CD4-positive, alpha-beta T cell treated with Interleukin-4 for 4 hours (primary cell): ENCODE results near the gene SP100.

Source experiments
- DNase-seq: peaks from one replicate; pipeline ENCODE4 v3.0.0-alpha.2; 2020

The SP100 gene

DNA sequence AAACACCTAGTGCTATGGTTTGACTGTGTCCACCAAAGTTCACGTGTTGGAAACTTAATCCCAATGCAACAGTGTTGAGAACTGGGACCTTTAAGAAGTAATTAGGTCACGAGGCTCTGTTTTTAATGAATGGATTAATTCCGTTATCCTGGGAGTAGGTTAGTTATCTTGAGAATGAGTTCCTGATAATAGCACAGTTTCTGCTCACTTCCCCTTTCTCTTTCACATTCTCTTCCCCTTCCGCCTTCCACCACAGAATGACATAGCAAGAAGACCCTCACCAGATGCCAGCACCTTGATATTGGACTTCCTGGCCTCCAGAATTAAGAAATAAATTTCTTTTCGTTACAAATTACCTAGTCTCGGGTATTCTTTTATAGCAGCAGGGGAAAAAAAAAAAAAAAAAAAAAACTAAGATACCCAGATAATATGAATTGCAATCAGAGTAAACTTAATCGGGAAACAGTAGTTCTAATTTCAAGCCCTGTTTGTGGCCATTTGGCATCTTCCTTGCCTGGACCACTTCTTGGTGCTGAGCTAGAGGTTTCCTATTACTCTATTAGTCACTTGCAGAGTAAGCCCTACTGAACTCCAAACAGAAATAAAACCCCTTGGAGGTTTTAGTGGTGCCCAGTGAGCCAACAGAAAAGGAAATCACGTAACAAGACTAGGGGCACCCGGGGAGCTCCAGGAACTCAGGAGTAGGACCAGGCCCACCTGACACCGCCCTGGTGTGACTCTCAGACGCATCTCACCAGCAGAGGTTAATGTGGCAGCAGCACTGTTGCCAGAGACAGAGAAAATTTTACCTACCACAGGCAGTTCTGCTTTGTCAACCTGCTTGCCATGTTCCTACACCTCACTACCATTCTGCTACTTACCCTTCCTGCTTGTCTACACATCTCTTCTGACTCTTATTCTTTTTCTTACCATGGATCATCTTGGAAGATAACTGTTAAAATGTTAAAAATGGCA, 149.1 kb downstream of the SP100 start:
- DNase-seq: no peak

- DNase-seq: no peak
Measured at GRCh38 chr2:230569298-230569697, 153.3 kb downstream of the SP100 start.

DNA sequence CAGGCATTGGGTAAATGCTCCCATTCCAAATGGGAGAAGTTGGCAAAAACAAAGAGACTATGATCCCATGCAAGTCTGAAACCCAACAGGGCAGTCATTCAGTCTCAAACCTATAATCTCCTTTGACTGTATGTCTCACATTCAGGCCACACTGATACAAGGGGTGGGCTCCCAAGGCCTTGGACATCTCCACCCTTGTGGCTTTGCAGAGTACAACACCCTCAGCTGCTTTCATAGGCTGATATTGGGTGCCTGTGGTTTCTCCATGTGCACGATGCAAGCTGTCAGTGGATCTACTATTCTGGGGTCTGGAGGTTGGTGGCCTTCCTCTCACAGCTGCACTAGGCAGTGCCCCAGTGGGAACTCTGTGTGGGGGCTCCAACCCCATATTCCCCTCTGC, 155.0 kb downstream of the SP100 start:
- DNase-seq: no peak

- DNase-seq: peak; percentile 65
Measured at GRCh38 chr2:230575642-230576324, 159.8 kb downstream of the SP100 start.

GRCh38 chr2:230577114-230577513, 161.1 kb downstream of the SP100 start:
- DNase-seq: no peak

DNA sequence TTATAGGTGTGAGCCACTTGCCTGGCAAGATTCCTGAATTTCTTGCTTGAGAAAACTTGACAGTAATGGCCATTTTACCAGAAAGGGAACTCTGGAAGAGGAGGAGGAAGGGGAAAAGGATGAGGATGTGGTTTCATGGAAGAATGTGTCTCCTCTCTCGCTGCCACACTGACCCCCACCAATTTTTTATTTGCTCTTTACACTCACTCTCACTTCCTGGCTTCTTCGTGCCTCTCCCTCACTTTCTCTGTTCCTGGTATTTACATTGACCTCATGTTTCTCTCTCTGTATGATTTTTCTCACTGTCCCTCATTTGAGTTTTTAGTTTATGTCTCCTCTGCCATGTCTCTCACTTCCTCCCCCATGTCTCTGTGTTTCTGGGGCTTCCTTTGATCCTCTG, 162.1 kb downstream of the SP100 start:
- no peak for DNase-seq

DNA sequence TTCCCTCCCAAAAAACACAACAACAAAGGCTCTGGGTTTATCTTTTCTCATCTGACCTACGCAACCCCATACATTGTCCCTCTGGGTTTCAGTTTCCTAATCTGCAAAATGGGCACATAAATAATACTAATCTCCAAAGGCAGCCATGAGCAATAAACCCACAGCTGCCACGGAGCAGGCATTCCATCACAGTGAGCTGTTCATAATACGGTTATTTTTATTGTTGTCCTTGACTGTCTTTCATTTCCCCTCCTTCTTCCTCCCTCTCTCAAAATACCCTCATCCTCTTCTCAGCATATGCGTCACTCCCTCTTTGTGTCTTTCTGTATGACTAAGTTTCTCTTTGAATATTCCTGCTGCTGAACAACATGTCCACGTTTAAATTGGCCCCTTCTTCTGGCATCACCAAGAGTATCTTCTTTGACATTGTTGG, 166.9 kb downstream of the SP100 start:
- peak; percentile 13 for DNase-seq

DNA sequence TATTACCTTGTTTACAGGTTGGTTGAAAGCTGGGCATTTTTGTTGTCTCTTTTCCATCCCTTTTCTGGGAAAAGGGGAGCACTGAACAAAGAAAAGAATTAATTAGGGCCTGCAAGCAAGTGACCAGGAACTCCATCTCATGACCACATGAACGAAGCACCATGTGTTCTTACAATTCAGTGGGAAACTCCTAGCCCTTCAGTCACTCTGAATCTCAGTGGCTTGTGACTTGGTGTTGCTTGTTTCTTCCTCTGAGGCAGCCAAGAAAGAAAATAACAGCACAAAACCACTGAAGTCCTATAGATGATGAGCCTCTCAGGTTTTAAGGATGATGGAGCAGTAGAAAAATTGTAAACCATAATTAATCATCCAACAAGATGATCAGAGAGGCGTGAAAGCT, 167.6 kb downstream of the SP100 start:
- DNase-seq: no peak

GRCh38 chr2:230586328-230586982, 170.5 kb downstream of the SP100 start:
- DNase-seq: no peak

DNA sequence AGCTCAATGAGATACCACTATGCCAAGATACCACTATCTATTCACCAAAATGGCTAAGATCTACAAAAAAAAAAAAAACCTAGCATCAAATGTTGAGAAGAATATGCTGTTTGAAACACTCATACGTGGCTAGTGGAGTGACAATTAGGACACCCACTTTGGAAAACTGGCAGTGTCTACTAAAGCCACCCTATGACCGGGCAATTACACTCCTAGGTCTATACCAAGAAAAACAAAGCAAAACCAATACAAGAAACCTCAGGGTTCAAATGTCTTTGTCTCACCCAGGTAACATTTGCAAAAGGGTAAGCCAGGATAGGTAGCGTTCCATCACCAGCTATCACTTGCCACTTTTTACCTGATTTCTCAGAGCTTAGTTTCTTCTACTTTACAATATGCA, 173.0 kb downstream of the SP100 start:
- DNase-seq: no peak

DNA sequence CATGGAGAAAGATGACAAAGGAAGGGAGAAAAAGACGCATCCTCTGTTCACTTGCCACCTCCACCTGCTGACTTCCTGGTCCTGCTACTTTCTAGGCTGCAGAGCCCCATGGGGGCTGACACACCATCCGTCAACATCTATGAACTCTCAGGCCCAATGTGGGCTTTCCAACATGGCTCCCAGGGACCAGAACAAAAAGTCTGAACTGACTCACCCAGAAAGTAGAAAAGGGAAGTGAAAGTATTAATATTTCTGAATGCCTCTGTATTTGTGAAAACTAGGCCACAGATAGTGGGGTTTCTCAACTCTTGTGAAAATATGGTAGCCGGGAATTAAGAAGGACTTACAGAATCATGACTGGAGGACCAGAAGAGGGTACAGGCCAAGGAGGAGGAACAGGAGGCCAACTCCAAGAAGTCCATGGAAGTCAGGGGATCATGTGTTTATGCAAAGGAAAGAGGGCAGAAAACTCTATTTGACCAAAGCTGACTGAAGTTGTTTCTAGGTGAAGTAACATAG, 173.6 kb downstream of the SP100 start:
- DNase-seq: peak; percentile 27

DNA sequence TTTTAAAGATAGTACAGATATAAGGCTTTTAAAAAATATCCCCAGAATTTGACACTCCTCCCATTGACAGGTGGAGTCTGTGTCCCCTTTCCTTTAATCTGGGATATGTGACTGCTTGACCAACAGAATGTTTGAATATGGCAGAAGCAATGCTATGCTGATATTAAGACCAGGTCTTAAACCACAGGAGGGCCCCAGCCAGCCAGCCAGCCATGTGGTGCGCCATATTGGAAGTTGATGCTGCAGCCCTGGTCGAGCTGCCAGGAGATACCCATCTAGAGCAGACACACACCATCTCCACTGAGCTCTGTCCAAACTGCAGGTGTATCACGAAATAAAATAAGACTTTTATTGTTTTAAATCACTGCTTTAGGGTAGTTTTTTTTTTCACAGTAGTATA, 174.3 kb downstream of the SP100 start:
- no peak for DNase-seq

GRCh38 chr2:230591850-230592249, 175.8 kb downstream of the SP100 start:
- no peak for DNase-seq

GRCh38 chr2:230592775-230593174, 176.8 kb downstream of the SP100 start:
- DNase-seq: no peak
